ENCODE measurements around the gene OTUD6A.

OTUD6A gene

DNA sequence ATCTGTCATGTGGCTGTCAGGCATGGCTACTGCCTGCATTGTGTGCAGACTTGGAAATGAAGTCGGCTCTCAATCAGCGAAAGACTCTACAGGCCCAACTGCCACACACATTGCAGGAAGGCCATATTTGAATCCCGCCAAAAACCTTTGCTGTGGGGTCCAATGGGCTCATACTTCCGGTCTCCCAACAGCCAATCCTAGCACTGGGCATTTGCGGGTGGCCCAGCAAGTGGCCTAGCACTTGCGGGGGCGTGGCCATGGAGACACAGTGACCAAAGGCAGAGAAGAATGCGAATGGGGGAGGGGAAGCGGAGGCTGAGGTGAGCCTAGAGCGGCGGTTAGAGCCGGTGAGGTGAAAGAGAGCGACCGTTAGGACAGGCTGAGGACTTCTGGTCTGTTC is at the start of gene OTUD6A:
TSS of gene OTUD6A (plus strand) at position 382 of the 400 bp plus-strand sequence. CDS start 68 bp downstream, outside the sequence.
- in situ Hi-C loops (cut with HindIII; ENCODE audit: low sequenced_read_pairs) = no loop called here

- in situ Hi-C loops (cut with HindIII; ENCODE audit: low sequenced_read_pairs) = no loop called here
These were observed 49.5 kb upstream of the OTUD6A start for GRCh38 chrX:70012756-70013155.

DNA sequence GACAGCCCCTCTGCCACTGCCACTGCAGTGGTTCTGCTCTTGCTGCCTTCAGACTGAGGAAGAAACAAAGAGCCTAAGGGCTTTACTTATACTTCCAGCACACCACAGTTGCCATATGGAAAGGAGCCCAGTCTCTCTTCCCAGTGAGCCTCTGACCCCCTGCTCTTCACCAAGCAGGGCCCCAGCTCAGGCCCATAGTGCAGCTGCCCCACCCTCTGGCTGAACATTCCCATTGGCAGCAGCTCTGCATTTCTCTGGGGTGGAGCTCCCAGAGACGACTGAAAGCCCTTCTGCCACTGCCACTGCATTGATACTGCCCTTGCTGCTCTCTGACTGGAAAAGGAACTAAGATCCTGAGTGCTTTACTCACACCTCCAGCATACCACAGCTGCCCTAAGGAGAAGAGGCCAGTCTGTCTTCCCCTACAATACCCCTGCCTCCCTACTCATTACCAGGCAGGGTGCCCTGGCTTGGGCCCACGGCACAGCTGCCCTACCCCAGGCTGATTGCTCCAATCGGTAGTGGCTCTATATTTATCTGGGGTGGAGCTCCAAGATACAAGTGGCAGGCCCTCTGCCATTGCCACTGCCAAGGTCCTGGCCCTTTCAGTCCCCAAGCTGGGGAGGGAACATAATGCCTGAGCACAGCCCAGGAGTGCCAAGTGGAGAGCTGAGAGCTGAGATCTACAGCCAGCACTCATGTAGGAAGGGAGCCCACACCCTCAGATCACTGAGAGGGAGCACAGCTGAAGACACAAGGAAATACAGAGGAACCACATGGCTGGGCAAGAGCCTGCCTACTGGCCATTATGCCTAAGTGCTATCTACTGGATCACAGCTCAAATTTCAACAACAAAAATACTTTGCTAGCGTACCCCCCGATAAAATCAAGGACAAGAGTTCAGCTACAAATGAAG is 48.5 kb upstream of the OTUD6A start:
- in situ Hi-C loops (cut with HindIII; ENCODE audit: low sequenced_read_pairs) = no loop called here

- in situ Hi-C loops (cut with HindIII; ENCODE audit: low sequenced_read_pairs) = no loop called here
These were observed 45.7 kb upstream of the OTUD6A start for GRCh38 chrX:70016513-70016912.

DNA sequence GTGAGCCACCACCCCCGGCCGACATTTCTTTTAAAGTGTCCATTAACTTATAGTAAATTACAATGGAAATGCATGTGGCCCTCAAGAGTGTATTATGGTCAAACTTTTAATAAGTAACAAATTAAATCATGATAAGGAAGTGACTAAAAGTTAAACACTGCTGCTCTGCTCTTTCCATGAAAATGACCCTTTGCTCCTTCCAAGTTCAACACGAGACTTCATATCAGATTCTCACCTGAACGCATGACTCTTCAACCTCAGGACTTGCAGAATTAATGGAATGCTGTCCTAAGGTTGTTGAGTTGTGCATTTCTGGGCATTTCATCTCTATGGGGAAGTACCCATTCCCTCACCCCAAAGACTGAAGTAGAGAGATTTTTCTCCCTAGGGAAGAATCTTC is 39.6 kb upstream of the OTUD6A start:
- in situ Hi-C loops (cut with HindIII; ENCODE audit: low sequenced_read_pairs) = no loop called here

DNA sequence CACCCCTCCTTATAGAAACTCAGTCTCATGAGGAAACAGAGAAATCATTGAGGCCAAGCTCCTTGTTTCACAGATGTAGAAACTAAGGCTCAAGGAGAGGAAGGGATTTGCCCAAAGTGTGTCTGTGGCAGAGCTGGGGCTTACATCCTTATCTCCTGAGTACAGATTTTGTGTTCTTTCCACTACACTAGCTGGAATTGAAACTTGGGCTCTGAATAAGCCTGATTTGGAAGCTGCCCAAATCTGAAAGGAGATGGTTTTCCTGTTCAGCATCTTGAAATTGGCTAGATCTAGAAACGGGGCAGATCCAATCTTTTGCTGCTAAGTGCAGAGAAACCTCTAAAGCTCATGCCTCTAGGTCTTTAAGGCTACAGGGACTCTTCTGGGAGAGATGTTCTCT is 36.8 kb upstream of the OTUD6A start:
- in situ Hi-C loops (cut with HindIII; ENCODE audit: low sequenced_read_pairs) = no loop called here

GRCh38 chrX:70026112-70026850 is 36.0 kb upstream of the OTUD6A start:
- in situ Hi-C loops (cut with HindIII; ENCODE audit: low sequenced_read_pairs) = no loop called here

DNA sequence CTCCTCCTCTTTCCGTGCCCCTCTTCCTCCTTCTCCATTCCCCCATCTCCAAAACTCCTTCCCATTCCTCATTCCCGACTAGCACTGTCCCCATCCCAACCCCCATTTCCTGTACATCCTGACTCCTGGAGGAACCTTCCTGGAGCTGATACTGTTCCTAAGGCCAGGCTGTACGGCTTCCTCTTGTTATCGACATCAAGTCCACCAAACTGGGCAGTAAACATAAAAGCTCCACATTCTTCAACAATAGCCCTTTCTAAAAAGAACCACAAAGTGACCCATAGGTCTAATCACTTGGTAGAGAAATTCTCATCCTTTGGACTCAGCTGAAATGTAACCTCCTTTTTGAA is 35.4 kb upstream of the OTUD6A start:
- in situ Hi-C loops (cut with HindIII; ENCODE audit: low sequenced_read_pairs) = no loop called here

DNA sequence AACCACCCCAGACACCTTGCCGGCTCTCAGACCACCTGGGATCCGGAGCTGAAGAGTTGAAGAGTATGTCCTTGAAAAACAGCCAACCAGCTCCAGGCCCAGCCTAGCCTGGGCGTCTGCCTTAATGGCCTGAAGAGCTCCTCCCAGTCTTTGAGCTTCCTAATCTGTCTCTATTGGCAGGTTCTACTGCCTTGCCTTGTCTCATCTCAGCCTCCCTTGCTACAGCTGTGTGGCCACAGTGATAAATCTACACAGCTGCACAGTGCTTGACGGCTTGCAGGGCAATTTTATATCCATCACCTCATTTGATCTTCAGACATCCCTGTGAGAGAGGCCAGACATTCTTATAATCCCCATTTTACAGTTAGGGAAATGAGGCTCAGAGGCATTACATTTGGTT is 32.4 kb upstream of the OTUD6A start:
- in situ Hi-C loops (cut with HindIII; ENCODE audit: low sequenced_read_pairs) = no loop called here

DNA sequence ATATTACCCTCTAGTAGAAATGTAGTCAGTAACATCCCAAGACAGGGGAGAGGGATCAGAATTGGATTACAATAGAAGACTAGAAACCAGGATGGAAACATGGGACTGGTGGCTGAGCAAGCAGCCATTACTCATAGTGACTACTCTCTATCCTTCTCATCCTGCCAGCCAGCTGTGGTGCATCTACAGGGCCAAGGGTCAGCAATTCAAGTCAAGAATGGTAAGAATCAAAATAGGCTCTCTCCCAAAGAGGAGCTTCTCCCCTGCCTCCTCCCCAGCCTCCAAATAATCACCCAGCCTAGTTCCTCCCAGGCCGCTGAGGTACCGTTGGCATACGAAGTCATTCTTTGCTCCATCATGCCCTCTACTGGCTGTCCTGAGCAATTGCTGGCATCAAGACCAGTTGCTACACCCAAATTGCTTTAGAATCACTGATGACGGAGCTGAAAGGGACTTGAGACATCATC is 31.9 kb upstream of the OTUD6A start:
- in situ Hi-C loops (cut with HindIII; ENCODE audit: low sequenced_read_pairs) = no loop called here

DNA sequence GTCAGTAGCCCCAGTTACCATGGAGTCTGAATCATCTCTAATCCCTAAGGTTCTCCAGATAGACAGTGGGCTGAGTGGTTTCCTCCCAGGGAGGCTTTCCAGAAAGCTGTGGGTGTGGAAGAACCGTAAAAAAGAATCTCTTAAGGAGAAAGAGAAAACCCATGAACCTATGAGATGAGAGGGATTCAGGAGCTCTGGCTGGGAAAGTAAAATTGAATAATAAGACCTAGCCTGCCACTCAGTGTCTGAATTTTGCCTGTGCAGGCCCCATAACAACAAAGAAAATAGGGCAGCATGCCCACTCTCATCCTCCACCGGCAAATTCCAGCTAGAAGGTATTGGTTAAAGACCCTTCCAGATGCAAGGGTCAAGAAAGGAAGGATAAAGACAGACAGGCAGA is 29.5 kb upstream of the OTUD6A start:
- in situ Hi-C loops (cut with HindIII; ENCODE audit: low sequenced_read_pairs) = no loop called here

- in situ Hi-C loops (cut with HindIII; ENCODE audit: low sequenced_read_pairs) = no loop called here
These were observed 28.8 kb upstream of the OTUD6A start for GRCh38 chrX:70033348-70034051.

GRCh38 chrX:70034646-70035045 is 27.6 kb upstream of the OTUD6A start:
- in situ Hi-C loops (cut with HindIII; ENCODE audit: low sequenced_read_pairs) = no loop called here

DNA sequence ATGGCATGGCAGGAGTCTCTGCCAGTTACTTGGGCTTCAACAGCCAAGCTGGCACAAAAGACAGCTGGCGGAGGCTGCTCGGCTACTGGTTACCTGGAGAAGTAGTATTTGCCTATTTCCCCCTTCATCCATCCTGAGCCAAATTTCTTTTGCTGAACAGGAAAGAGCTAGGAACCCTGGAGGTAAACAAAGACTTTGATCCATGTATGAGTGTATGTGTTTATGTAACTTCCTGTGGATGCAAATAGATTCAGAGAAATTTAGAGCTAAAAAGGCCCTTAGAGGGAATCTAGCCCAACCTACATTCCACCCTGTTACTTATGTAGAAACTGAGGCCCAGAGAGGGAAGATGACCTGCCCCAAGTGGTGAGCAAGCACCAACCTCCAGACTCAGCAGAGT is 23.7 kb upstream of the OTUD6A start:
- in situ Hi-C loops (cut with HindIII; ENCODE audit: low sequenced_read_pairs) = no loop called here

- in situ Hi-C loops (cut with HindIII; ENCODE audit: low sequenced_read_pairs) = no loop called here
These were observed 23.3 kb upstream of the OTUD6A start for GRCh38 chrX:70038951-70039350.

- in situ Hi-C loops (cut with HindIII; ENCODE audit: low sequenced_read_pairs) = loop anchor here (5.0 kb wide), 1 partner anchor 48 kb away; no protein-coding TSS in a partner anchor
These were observed 22.5 kb upstream of the OTUD6A start for GRCh38 chrX:70039758-70040157.

DNA sequence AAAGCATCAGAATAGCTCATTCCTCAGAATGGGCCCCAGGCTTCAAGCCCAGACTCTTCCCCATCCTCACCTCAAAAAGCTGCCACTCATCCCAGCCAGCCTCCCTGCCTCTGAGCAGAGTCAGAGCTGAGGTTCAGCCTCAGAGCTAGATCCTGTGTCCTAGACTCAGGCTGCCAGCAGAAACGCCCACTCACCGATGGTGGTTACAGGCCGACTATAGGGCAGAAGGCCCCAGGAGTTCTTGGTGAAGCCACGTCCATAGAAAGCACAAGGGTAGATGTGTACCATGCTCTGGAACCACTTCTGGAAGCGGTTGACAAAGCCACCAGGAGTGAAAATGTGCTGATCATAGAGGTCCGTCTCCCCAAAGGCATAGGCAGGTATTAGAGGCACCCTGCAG is 20.3 kb upstream of the OTUD6A start:
- in situ Hi-C loops (cut with HindIII; ENCODE audit: low sequenced_read_pairs) = loop anchor here (5.0 kb wide), 1 partner anchor 45 kb away; no protein-coding TSS in a partner anchor

DNA sequence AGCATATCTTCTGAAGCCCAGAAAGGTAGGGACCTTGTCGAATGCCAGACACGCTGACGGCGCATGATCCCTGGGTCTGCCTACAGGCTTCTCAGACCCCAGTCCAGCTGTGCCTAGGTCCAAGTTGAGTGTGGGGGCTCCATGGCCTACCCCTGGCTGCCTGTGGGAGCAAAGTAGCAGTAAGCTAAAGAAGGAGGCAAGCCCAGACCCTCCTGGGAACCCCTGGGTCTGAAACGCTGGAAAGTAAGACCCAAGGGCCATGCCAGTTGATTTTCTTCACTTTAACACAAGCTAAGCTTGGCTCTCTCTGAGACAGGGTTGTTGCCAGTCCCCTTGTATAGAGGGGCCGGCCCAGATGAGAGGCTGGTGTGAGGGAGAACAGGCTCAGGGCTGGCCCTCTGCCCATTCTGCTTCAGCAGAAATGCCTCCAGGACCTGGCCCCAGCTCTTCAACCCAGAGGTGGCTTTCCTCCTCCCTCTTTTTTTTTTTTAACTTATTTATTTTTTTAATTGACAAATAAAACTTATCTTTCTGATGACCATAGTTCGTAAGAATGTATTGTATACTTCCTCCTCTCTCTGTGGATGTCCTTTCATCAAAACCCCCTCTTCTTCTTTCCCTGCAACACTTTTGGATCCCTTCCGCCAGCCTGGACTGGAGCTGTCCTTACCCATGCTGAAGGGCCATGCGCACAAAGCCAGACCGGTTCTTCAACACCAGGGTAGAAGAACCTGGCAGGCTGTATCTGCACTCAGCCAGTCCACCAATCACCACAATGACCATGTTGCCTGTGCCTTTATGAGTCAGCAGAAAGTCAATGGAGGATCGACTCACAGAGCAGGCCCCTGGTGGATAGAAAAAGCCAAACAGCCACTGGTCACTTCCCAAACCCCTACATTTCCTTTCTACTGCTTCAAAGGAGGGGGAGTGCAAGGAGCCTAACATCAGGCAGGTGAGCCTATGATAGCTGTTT is 19.6 kb upstream of the OTUD6A start:
- in situ Hi-C loops (cut with HindIII; ENCODE audit: low sequenced_read_pairs) = loop anchor here (5.0 kb wide), 1 partner anchor 45 kb away; no protein-coding TSS in a partner anchor

DNA sequence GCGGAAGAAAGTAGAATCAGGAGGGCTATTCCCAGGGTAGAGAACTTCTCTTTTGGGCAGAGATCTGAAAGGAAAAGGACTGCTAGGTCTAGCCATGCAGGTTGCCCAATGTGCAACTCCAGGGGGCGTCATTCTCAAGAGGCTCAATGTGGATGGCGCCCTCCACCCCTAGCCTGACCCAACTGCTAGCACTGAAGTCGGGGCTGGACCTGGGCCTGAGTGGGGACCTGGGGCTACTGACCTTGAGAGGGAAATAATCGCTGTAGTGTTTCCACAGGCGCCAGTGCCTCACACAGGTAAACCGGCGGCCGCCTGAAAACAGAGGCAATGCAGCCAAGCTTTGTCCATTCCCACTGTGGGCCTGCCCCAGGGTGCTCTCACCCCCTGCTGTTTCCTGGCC is 18.6 kb upstream of the OTUD6A start:
- in situ Hi-C loops (cut with HindIII; ENCODE audit: low sequenced_read_pairs) = loop anchor here (5.0 kb wide), 1 partner anchor 44 kb away; no protein-coding TSS in a partner anchor

All from endothelial cell of hepatic sinusoid (primary cell).